Chondrocyte (in vitro differentiated cells): ENCODE results near the gene CAMK2B. TPM values are rescaled to one million over a fixed set of nuclear protein-coding genes. Genes with fewer than 3 reads are reported as not detected.

Experiments used
- DNase-seq: peaks from one replicate; pipeline ENCODE4 v3.0.0; 2021; ENCODE audit warnings: mixed read lengths, low spot score
- H3K27ac Mint-ChIP-seq: one replicate; pipeline ENCODE4 v1.8.0; 2021; ENCODE audit warnings: mild to moderate bottlenecking, moderate library complexity, mixed read lengths; ENCODE audit not compliant: unreplicated experiment
- H3K27me3 Mint-ChIP-seq: 2 replicates; pipeline ENCODE4 v1.8.0; 2021; ENCODE audit warnings: low read depth, mixed read lengths
- H3K36me3 Mint-ChIP-seq: 2 replicates; pipeline ENCODE4 v1.8.0; 2021; ENCODE audit warnings: low read depth, mixed read lengths
- H3K4me1 Mint-ChIP-seq: 2 replicates; pipeline ENCODE4 v1.8.0; 2021; ENCODE audit warnings: low read depth, mild to moderate bottlenecking, mixed read lengths
- H3K4me3 Mint-ChIP-seq: one replicate; pipeline ENCODE4 v1.8.0; 2021; ENCODE audit warnings: mild to moderate bottlenecking, moderate library complexity, mixed read lengths; ENCODE audit not compliant: unreplicated experiment
- H3K9me3 Mint-ChIP-seq: 2 replicates; pipeline ENCODE4 v1.8.0; 2021; ENCODE audit warnings: low read depth, mixed read lengths
- total RNA-seq: library from RNA; stranded (reverse); gene quantifications from 3 replicates; pipeline ENCODE4 v1.2.1, GENCODE V29; 2021
- TF ChIP-seq, protein P1 (sequence below): fragments of 200-600 bp; sonication (generic); IDR thresholded peaks from 2 replicates; pipeline ENCODE4 v1.5.0; 2021; ENCODE audit warnings: antibody characterized with exemption, mild to moderate bottlenecking, moderate library complexity

Gene CAMK2B
- total RNA-seq, 1 donor from 2014 or later = 0.27 TPM

DNA sequence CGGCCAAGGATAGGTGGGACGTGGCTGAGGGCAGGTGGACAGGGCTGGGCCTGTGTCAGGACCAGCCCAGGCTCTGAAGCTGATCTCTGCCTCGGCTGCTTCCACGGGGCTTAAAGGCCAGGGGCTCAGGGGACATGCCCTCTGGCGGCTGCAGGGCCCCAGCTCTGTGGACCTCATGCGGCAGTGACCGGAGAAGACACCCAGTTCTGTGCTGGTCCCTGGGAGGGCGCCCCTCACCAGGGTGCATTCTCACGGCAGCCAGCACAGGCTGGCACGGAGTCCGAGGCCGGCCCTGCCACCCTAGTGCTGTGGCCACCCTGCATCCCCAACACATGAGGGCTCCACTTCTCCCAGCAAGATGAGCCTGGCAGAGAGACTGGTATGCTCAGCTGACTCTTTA, 94.3 kb downstream of the CAMK2B start:
- Mint-ChIP-seq H3K4me1 (no peaks in the 10 kb centered on the region), H3K27ac (no peak overlapping the region), H3K4me3 (no peak overlapping the region), H3K36me3 (no peaks in the 10 kb centered on the region), H3K9me3 (no peaks in the 10 kb centered on the region), H3K27me3 (peaks cover 2% of the 10 kb centered on the region)
- DNase-seq = no peak
- TF ChIP-seq, protein P1, sequence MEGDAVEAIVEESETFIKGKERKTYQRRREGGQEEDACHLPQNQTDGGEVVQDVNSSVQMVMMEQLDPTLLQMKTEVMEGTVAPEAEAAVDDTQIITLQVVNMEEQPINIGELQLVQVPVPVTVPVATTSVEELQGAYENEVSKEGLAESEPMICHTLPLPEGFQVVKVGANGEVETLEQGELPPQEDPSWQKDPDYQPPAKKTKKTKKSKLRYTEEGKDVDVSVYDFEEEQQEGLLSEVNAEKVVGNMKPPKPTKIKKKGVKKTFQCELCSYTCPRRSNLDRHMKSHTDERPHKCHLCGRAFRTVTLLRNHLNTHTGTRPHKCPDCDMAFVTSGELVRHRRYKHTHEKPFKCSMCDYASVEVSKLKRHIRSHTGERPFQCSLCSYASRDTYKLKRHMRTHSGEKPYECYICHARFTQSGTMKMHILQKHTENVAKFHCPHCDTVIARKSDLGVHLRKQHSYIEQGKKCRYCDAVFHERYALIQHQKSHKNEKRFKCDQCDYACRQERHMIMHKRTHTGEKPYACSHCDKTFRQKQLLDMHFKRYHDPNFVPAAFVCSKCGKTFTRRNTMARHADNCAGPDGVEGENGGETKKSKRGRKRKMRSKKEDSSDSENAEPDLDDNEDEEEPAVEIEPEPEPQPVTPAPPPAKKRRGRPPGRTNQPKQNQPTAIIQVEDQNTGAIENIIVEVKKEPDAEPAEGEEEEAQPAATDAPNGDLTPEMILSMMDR = no peak

DNA sequence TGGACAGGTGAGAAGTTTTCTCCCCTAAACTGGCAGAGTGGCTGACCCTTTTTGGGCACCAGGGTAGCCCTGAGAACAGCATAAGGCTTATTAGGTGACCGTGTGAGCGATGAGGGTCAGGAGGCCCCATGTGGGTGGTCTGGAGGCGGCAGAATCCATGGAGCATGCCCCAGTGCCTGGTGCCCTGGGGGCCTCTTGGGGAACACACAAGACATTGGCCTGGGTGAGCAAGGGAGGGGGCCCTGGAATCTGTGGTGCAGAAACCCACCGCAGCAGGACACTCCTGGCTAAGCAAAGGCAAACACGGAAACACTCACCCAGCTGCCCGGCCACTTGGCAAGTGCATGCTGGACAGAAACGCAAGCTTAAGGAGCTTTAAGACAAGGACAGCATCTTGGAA, 95.1 kb downstream of the CAMK2B start:
- H3K4me3 Mint-ChIP-seq = no peak overlapping the region
- H3K27me3 Mint-ChIP-seq = peaks cover 8% of the 10 kb centered on the region
- H3K36me3 Mint-ChIP-seq = no peaks in the 10 kb centered on the region
- no peaks in the 10 kb centered on the region for H3K4me1 Mint-ChIP-seq
- no peak overlapping the region for H3K27ac Mint-ChIP-seq
- TF ChIP-seq, protein P1 = no peak
- no peak for DNase-seq
- no peaks in the 10 kb centered on the region for H3K9me3 Mint-ChIP-seq

DNA sequence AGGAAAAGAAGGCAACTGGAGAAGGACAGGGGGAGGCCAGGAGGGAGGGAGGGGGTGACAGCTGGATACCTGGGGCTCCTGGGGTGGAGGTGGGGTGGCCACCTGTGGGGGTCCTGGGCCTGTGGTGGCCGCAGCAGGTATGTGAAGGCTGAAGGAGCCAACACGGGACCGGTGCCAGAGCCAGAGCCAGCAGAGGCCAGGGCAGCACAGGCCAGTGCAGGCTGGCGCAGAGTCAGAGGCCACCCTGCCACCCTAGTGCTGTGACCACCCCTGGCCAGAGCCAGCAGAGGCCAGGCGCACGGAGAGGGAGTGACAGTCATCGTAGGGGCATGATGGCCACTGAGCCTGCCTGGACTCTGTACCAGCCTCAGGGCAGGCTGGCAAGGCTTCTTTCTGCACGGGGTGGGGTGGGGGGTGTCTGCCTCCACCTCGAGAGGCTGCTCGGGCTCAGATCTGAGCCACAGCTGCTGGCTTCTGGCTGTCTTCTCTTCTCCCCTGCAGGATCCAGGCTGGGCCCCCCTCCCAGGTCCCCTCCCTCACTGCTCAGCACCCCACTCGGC, 95.8 kb downstream of the CAMK2B start:
- Mint-ChIP-seq H3K27me3 (peaks cover 8% of the 10 kb centered on the region), H3K4me3 (no peak overlapping the region), H3K27ac (no peak overlapping the region), H3K36me3 (no peaks in the 10 kb centered on the region), H3K9me3 (no peaks in the 10 kb centered on the region), H3K4me1 (no peaks in the 10 kb centered on the region)
- TF ChIP-seq, protein P1 = no peak
- no peak for DNase-seq

DNA sequence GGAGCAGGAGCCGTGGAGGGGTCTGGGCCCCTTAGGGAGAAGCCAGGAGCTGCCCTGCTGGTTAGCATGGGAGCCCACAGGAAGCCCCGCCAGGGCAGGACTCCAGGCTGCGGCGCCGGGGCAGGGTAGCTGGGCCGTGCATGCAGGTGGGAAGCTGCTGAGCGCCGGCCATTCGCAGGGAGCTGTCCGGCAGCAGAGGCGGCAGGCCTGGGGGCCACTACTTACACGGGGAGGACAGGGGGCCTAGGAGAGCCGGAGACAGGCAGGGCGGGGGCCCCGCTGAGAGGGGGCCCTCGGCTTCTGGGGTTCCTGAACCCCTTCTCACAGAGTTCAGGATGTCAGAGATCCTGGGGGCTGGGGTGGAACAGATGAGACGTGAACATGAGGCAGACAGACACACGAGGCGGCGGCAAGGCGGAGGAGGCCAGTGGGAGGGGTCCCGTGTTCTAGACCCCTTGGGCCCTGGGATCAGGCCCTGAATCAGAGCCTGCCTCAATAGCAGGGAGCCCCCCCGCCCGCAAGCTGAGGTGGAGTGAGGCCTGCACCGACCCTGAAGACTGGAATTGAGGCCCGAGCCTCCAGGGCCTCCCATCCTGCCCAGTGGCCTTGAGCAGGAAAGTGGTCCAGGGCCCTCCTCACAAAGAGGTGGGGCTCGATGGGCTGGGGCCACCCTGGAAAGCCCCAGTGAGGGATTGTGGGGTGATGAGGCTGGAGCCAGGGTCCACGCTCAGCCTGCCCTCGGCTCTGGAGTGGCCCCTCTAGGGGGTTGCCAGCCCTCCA, 96.6 kb downstream of the CAMK2B start:
- DNase-seq = no peak
- TF ChIP-seq, protein P1 = no peak
- H3K27ac Mint-ChIP-seq = no peak overlapping the region
- peaks cover 8% of the 10 kb centered on the region for H3K27me3 Mint-ChIP-seq
- H3K36me3 Mint-ChIP-seq = no peaks in the 10 kb centered on the region
- H3K4me3 Mint-ChIP-seq = no peak overlapping the region
- H3K9me3 Mint-ChIP-seq = no peaks in the 10 kb centered on the region
- no peaks in the 10 kb centered on the region for H3K4me1 Mint-ChIP-seq

DNA sequence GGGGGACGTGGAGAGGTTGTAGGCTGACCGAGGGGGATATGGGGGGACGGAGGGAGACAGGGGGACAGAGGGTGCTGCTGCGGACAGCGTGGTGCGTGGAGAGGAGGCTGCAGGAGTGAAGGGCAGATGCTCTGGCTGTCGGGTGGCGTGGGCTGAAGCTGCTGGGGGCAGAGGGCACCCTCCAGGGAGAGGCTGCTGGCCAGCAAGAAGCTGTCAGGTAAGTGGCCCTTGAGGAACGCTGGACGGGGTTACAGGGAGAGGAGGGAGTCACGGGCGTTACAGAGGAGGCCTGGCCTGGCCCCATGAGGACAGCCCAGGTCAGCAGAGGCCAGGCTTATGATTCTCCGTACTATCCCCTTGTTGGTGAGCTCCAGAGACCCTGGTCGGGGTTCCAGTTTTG, 97.5 kb downstream of the CAMK2B start:
- TF ChIP-seq, protein P1 = no peak
- Mint-ChIP-seq H3K27ac (no peak overlapping the region), H3K4me3 (no peak overlapping the region), H3K36me3 (no peaks in the 10 kb centered on the region), H3K27me3 (peaks cover 8% of the 10 kb centered on the region), H3K9me3 (no peaks in the 10 kb centered on the region), H3K4me1 (no peaks in the 10 kb centered on the region)
- no peak for DNase-seq
